Measurements from ENCODE around the gene TTC23.

Gene TTC23

DNA sequence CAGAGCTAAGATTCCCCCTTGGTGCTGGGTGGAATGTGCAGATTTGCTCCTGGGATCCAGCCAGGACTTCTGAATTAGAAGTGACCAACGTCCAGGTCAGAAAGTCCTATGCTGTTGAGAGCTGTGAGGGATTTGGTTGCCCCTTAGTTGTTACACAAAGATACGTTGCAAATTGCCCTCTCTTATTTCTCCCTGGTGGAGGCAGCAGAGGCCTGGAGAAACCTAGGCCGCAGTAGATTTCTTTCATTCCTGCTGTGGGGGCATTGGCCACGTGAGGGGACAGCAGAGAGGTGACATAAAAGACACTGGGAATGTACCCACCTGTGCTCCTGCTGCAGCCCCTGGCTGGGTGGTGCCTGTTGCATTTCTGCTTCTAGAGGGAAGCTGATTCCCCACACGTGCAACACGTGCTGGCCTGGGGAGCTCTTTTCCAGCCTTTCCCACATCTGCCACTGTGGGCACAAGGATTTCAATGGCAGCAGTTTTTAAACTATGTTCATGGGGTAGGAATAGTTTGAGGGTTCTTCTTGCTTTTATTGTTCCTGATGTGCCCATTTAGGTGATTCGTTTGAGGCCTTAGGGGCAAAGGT is 78.8 kb downstream of the TTC23 start:
- DNase-seq = no peak
- intact Hi-C loops (cut with DNase I) = no loop called here

DNA sequence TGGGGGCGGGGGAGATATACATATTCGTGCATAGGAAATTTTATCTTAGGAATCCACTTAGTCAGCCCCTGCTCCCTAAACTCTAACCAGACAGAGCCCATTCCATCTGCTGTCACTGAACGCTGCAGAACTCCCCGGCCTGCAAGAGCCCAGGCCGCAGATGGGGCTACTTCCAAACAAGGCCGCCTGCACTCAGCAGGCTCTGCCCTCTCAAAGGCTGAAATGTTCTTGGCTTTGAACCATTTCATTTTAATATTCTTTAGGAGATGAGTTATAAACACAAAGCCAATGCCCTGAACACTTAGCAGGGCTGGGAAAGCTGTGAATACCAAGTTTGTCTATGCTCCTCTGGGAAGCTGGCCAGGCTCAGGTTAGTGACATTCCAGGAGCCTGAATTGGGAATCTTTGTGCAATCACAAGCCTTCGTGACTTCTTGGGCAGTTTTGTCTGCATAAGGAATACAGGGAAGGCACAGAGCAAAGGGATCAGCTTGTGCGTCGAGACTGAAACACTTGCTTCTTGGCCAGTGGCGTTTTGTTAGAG is 79.5 kb downstream of the TTC23 start:
- intact Hi-C loops (cut with DNase I) = no loop called here
- DNase-seq = no peak

DNA sequence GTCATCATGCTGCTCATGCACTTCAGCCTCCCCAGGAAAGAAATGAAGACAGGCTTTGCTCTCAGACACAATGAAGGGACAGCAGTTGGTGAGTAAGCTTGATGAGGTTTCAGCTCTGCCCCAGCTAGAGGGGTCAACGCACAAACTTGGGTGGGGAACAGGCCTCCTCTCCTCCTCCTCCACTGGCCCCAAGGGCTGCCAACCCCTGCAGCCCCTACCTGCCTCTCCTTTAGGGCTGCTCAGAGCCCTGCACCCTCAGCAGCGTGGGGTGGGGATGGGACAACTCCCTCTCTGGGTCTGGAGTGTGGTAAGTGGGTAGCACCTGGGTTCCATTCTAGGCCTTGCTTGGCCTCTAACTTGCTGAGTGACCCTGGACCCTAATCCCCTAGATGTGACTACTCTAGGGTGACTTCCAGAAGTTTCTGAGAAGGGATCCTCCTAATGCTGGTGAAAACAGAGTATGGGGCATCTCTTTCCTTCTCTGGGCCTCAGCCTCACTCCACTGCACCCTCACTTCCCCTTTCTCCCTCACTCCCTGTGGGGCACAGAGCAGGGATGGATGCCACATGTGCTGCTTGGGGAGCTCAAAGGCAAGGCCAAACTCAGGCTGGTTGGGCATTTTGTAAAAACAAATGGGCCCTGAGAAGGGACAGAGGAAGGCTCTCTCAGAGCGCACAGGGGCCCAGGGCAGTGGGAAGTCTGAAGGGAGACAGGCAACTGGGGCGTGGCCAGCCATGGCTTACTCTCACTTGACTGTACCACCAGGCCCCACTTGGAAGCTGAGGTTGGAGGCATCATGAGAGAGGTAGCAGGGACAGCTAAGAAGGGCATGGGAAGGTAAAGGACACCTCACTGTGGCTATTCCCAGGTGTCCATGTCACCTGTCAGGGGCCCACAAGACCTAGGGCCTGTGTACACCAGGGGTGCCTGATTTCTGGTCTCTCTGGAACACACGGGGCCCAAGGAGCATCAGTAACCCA is 80.5 kb downstream of the TTC23 start:
- intact Hi-C loops (cut with DNase I) = no loop called here
- no peak for DNase-seq

DNA sequence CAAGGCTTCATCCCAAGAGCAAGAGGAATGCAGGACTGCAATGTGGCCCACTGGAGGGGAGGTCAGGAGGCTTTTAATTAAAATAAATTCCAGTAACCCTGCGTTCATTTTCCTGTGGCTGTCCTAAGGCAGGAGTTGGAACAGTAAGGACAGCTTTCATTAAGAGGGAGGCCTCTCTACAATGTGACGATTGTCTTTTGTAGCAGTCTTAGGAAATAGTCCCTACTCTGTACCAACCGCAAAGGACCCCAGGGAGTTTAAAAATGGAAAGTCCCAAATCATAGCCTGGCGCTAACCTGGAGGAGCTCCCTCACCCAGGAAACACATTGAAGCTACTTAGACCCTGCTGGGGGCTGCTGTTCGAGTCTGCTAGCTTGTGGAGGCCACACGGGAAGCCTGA is 81.7 kb downstream of the TTC23 start:
- intact Hi-C loops (cut with DNase I) = no loop called here
- no peak for DNase-seq

DNA sequence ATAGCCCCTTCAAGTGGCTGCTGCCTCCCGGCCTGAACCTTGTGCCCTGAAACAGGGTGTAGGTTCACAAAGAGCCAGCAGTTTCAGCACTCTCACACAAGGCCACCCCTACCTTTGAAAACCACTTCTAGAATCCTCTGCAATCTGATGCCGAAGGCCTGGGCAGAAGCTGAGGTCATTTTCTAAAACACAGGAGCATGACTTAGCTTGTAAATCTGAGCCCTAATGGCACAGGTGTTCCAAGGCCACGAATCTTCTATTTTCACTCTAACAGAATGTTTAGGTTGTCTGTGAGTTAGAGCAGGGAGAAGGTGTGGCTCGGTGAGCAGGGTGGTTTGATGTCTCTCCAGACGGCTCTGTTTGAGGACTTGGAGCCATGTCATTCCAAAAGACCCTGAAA is 82.2 kb downstream of the TTC23 start:
- no peak for DNase-seq
- intact Hi-C loops (cut with DNase I) = no loop called here

DNA sequence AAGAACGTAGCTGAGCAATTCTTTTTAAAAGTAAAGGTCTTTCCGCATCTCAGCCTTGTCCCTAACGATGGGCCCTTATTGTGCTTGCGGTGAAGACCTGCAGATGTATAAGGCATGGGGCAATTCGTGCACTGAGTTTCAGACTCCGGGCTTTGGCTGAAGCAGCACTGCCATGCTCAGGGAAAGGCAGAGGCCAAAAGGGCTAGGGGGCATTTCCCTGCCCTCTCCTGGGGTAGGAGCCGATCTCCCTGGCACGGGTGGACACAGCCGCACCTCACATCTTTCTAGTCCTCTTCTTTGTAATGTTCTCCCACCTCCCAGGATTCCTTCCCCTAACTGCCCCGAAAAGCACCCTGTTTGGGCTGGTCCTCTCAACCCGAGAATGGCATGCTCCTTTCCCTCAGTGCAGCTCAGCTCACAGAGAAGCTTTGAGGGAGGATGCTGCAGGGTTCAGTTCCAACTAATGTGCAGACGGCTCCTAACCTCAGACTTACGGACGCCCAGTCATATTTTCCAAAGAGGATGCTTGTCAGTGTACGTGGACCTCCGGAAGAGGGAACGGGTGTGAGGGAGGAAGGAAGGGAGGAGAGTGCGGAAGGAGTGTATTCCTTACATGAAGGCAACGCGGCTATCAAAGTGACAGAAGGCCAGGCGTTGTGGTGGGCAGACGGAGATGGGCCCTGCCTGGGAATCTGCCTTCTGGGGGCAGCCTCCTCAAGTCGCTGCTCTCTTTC is 83.3 kb downstream of the TTC23 start:
- DNase-seq = no peak
- intact Hi-C loops (cut with DNase I) = no loop called here

DNA sequence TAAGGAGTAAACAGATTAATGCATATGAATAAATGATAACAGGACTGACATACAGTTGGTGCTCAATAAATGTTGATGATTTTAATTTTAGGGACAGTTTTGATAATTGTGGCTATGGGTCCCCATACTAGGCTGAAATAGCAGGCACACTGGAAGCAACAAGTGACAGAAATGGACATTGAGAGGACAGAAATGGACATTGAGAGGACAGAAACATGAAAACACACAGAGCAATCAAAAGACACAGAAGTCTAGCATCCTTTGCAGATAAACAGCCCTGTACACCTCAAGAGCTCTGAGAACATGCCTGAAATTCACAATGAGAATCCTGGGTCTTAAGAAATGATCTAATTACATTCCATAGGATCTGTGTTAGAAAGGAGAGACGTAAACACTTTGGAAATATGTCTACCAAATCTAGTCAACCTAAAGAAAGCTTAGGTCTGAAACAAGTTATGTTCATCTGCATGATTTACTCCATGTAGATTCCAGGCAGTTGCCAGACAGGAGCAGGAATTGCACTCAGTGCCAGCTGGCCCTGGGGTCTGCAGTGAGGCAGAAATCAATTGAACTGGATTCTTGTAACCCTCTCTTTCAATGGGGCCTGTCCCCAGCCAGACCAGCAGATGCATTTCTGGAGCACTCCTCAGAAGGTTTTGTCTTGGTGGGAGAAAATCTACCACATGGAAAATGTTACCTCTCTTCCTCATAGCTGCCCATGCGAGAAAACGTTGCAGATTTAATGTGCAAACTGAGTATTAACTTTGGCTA is 84.2 kb downstream of the TTC23 start:
- DNase-seq = no peak
- intact Hi-C loops (cut with DNase I) = no loop called here

DNA sequence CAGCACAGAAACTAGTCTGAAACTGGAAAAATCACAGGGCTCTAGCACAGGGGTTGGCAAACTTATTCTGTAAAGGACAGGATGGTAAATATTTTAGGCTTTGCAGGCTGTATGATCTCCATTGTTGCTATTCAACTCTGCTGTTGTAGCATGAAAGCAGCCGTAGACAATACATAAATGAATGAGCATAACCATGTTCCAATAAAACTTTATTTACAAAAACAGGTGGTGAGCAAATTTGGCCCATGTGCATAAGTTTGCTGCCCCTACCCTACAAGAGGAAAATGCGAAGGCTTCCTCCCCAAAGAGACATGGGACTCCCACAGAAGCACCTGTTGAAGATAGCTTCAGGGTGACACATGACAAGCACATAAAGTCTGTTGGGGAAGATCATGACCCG is 85.3 kb downstream of the TTC23 start:
- intact Hi-C loops (cut with DNase I) = no loop called here

DNA sequence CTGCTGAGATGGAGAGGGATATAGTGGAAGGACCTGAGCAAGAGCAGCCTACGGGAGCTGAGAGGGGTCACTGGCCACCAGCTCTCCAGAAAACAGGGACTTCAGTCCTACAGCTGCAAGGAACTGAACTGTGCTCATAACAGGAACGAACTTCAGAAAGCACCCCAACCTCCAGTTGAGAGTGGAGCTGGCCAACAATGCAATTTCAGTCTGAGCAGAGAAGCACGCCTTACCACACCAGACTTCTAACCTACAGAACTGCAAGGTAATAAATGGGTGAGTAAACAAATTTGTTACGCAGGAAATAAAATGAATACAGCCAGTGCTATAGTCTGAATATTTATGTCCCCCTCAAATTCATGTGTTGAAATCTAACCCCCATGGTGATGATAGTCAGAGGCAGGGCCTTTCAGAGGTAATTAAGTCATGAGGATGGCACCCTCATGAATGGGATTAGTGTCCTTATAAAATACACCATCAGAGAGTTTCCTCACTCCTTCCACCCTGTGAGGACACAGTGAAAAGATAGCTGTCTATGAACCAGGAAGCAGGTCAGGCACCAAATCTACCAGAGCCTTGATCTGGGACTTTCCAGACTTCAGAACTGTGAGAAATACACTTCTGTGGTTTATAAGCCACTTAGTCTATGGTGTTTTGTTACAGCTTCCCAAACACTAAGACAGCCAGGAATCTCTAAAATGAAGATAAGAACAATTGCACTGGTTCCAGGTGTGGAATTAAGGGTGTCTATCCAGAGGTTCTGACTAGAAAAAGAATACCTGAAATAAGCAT is 85.9 kb downstream of the TTC23 start:
- peak in 1 of 42 donors; percentile 6 for DNase-seq
- intact Hi-C loops (cut with DNase I) = no loop called here

More for the DNA sequence above, 85.3 kb downstream of the TTC23 start:
- no peak for DNase-seq

DNA sequence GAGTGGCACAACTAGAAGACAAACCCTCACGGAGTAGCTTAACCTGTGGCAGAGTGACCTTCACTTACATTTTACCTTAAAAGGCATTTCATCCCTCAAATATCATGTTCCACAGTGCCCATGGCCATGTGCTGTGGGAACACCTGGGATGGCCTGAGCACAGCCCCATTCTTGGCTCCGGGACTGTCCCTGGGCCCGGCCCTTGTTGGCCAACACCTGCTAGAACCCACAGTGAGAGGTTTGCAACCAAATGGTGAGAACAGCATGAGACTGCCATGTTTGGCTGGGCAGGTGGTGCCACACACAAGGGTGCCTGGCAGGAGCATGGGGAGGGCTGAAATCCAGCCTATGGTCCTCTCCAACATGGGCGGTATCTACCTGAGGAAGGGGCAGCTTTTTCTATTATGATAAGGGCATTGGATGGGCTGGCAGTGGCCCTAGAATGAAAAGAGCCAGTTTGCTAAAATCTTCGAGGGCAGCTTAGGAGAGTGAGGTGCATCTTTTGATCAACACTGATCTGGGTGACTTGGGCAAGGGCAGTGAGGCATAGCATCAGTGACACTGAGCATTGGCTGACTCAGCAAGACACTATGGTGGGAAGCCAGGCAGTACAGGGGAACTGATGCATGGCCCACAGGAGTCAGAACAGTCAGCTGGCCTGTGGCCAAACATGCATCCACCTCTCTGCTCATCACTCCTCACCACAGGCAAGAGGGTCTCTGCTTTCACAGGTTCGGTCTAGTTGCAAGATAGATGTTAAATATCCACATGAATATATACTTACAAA is 90.6 kb downstream of the TTC23 start:
- no peak for DNase-seq
- intact Hi-C loops (cut with DNase I) = no loop called here

DNA sequence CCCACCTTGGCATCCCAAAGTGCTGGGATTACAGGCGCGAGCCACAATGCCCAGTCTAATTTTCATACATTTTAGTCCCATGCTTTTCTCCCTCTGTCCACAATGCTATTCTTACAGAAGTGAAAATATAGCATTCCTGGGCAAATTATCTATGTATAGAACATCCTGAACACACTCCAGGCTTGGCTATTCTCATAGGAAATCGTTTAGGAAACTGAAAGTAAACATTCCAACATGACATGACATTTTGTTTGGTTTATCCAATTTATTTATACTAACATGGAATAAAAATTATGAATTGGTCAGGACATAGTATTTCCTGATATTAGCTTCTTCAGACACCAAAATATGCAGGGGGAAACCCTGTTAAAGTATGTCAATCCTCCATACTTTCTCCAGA is 91.9 kb downstream of the TTC23 start:
- intact Hi-C loops (cut with DNase I) = no loop called here
- no peak for DNase-seq

DNA sequence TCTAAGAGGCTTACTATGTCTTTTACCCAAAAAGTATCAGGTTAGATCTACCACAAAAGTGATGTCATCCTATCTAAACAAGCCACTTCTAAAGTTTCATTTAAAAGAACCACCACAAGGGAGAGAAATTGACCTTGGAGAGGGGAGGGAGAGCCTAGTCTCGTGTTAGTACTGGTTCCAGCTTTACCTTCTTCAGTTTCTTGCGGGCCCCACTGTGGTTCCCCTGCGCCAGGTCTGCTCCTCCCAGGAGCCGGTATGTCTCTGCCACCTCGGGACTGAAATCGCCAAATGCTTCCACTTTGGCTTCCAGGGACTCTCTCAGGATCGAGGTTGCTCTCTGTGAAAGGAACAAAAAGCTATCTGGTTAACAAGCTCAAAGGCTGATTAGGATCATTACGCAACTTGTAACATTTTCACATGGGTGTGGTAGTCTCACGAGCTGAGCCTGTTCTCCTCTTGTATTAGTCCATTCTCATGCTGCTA is 93.4 kb downstream of the TTC23 start:
- intact Hi-C loops (cut with DNase I) = no loop called here
- peak in 1 of 42 donors; percentile 1 for DNase-seq

DNA sequence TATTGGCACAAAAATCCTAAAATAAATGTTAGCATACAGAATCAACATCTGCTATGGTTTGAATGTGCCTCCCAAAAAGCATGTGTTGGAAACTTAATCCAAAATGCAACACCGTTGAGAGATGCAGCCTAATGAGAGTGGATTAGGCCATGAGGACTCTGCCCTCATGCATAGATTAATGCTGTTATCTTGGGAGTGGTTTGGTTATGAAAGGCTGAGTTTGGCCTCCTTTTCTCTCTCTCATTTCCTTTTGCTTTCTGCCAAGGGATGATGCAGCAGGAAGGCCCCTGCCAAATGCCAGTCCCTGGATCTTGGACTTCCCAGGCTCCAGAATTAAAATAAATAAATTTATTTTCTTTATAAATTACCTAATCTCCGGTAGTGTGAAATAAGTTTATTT is 95.1 kb downstream of the TTC23 start:
- no peak for DNase-seq
- intact Hi-C loops (cut with DNase I) = no loop called here

DNA sequence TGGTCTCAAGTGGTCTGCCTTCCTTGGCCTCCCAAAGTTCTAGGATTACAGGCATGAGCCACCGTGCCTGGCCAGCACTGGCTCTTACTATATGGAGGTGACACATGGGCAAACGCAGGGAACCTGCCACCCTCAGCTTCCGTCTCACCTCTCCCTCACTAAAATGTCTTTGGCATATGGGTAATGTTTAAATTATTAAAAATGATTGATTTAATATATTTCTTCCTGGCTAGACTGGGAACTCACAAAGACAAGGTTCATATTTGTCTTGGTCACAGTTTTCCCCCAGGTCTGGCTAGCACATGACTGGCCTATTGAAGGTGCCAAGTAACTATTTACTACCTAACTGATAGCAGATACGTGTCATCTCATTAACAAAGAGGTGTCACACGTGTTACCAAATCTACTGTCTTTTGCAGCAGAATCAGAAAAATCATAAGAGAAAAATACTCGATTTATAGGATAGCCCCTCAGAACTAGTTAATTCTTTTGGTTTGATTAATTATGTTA is 96.3 kb downstream of the TTC23 start:
- DNase-seq = no peak
- intact Hi-C loops (cut with DNase I) = no loop called here

DNA sequence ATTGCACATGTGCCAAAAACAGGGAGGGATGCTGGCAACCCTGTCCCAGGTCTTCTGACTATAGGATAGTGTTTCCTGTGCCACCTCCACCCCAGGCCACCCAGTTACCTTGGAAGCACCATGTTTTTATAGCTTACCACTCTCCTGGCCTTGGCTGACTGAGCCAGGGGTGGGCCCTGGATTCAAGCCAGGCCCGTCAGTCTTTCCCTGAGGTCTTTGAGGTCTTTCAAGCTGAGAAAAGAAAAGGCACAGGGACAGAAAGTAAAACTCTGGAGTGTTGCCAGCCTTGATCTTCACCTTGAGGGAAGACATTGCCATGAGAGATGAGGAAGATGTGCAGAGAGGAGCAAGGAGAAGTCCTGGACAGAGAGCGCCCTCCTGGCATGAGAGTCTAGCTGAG is 98.2 kb downstream of the TTC23 start:
- intact Hi-C loops (cut with DNase I) = no loop called here
- DNase-seq = no peak

DNA sequence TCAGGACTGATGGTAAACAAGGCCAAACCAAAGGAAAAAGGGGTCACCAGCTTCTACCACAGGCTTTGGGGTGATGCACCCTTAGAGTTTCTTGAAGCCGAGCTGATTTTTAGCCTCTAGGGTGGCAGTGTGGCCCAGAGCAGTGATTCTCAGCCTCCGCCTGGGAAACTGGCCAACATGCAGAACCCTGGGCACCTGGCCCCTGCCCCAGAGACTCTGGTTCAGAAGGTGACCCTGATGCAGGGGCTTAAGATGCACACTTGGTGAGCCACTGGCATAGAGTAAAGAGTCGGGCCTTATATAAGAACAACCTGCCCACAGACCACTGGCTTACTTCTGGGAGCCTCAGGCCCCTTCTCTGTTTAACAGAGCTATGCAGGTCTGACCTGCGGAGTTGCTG is 100.0 kb downstream of the TTC23 start:
- no peak for DNase-seq
- intact Hi-C loops (cut with DNase I) = no loop called here

DNA sequence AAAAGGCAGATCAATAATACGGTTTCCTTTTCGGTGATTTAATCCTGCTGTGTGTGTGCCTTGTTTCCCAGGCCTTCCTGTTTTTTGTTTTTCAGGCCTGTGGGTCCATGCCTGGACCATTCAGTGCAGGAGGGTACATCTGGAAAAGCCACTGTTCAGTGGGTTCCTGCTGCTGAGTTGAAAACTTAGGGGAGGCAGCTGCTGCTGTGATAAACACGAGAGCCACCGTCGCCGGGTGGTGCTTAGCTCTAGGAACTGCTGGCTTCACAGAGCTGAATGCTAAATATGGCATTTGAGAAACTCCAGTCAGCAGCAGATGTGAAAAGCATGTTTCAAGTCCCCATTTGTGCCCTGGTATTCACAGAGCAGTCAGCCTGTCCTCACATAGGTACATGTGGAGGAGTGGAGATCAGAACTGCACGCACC is 100.5 kb downstream of the TTC23 start:
- no peak for DNase-seq
- intact Hi-C loops (cut with DNase I) = no loop called here
